HepG2 (cell line): Measurements from ENCODE around the gene EFNA4. TPM values are rescaled to one million over a fixed set of nuclear protein-coding genes. Genes with fewer than 3 reads are reported as not detected.

ENCODE experiments used
- BCL3 ChIP-seq: sonication (generic); formaldehyde crosslinking; IDR thresholded peaks from 2 replicates; pipeline ENCODE4 v1.5.1; 2020; ENCODE audit warnings: mild to moderate bottlenecking, missing genetic modification reagents, moderate library complexity
- FOSL2 ChIP-seq: sonication (generic); formaldehyde crosslinking; IDR thresholded peaks from 2 replicates; pipeline ENCODE4 v1.4.0; 2020; ENCODE audit warnings: missing genetic modification reagents
- FOXC1 ChIP-seq: sonication (generic); formaldehyde crosslinking; IDR thresholded peaks from 2 replicates; pipeline ENCODE4 v1.8.0; 2022; ENCODE audit warnings: mild to moderate bottlenecking, missing genetic modification reagents, borderline replicate concordance
- FOXJ3 ChIP-seq: sonication (generic); formaldehyde crosslinking; IDR thresholded peaks from 2 replicates; pipeline ENCODE4 v1.4.0; 2020; ENCODE audit warnings: missing genetic modification reagents, mild to moderate bottlenecking, borderline replicate concordance
- HOXA9 ChIP-seq: sonication (generic); formaldehyde crosslinking; IDR thresholded peaks from 2 replicates; pipeline ENCODE4 v1.8.1; 2022; ENCODE audit warnings: missing genetic modification reagents, mild to moderate bottlenecking, moderate library complexity, borderline replicate concordance
- MIER2 ChIP-seq: IDR thresholded peaks from 2 replicates; pipeline ENCODE4 v1.6.1; 2016; ENCODE audit warnings: missing biosample characterization, missing genetic modification reagents
- NR2F6 ChIP-seq, 2 experiments: IDR thresholded peaks; 2 replicates each; pipeline ENCODE4 v1.6.1; 2016; ENCODE audit warnings: antibody characterized with exemption in 1 of 2, mild to moderate bottlenecking in 1 of 2
- PRPF4 ChIP-seq: fragments of 200-400 bp; formaldehyde crosslinking; IDR thresholded peaks from 2 replicates; pipeline ENCODE4 v1.6.1; 2016; ENCODE audit warnings: low read length, low read depth; ENCODE audit not compliant: poor library complexity, severe bottlenecking
- RAD21 ChIP-seq: fragments of 450-650 bp; formaldehyde crosslinking; IDR thresholded peaks from 2 replicates; pipeline ENCODE4 v1.5.0; 2020; ENCODE audit warnings: mild to moderate bottlenecking
- TFAP4 ChIP-seq: sonication (generic); IDR thresholded peaks from 2 replicates; pipeline ENCODE4 v1.6.1; 2016; ENCODE audit warnings: low read depth, borderline replicate concordance
- ZNF205 ChIP-seq: IDR thresholded peaks from 2 replicates; pipeline ENCODE4 v1.6.1; 2018; ENCODE audit warnings: missing biosample characterization, missing genetic modification reagents
- ZNF333 ChIP-seq: sonication (generic); formaldehyde crosslinking; IDR thresholded peaks from 2 replicates; pipeline ENCODE4 v1.4.0; 2020; ENCODE audit warnings: mild to moderate bottlenecking, missing genetic modification reagents, borderline replicate concordance
- ZNF547 ChIP-seq: sonication (generic); formaldehyde crosslinking; IDR thresholded peaks from 2 replicates; pipeline ENCODE4 v1.5.1; 2020; ENCODE audit warnings: mild to moderate bottlenecking, missing genetic modification reagents
- polyA plus RNA-seq, 8 experiments: library from polyadenylated mRNA; depleted of rRNA in 3 of 8; stranded (reverse) in 7 of 8; unstranded in 1 of 8; fragments of >200 nt; fragmentation: Illumina TruSeq in 4 of 8; extraction: Trizol in 4 of 8; gene quantifications; 2 replicates each; pipeline versions ENCODE4 v1.2.1 to v1.2.3, GENCODE V29; 2011 to 2016; ENCODE audit warnings: low read depth in 4 of 8, missing spikeins in 1 of 8, mixed read lengths in 1 of 8; ENCODE audit not compliant: insufficient read depth in 1 of 8
- total RNA-seq, 5 experiments: library from RNA; depleted of rRNA; stranded (reverse); fragments of >200 nt; fragmentation: Illumina TruSeq; extraction: Trizol; gene quantifications; 2 replicates each; pipeline ENCODE4 v1.2.3, GENCODE V29; 2016; ENCODE audit warnings: low read depth in 1 of 5
- TF ChIP-seq, protein P1 (sequence below): IDR thresholded peaks from 2 replicates; pipeline ENCODE4 v1.6.1; 2018; ENCODE audit warnings: missing genetic modification reagents, mild to moderate bottlenecking, missing compliant biosample characterization
- TF ChIP-seq, protein P2 (sequence below): sonication (generic); formaldehyde crosslinking; IDR thresholded peaks from 2 replicates; pipeline ENCODE4 v1.5.0; 2020; ENCODE audit warnings: mild to moderate bottlenecking, missing genetic modification reagents, moderate library complexity
- TF ChIP-seq, protein P3 (sequence below): sonication (generic); formaldehyde crosslinking; IDR thresholded peaks from 2 replicates; pipeline ENCODE4 v1.4.0; 2020; ENCODE audit warnings: missing genetic modification reagents
- TF ChIP-seq, protein P4 (sequence below): sonication (generic); formaldehyde crosslinking; IDR thresholded peaks from 2 replicates; pipeline ENCODE4 v1.8.1; 2023; ENCODE audit warnings: mild to moderate bottlenecking, moderate library complexity, missing genetic modification reagents
- TF ChIP-seq, protein P5 (sequence below): sonication (generic); formaldehyde crosslinking; IDR thresholded peaks from 2 replicates; pipeline ENCODE4 v1.4.0; 2020; ENCODE audit warnings: missing genetic modification reagents
- TF ChIP-seq, protein P6 (sequence below): IDR thresholded peaks from 2 replicates; pipeline ENCODE4 v1.6.1; 2016; ENCODE audit warnings: missing genetic modification reagents, missing compliant biosample characterization

The EFNA4 gene
- total and polyA plus RNA-seq, 2 of the 13 experiments (the other 11 are each of a cell fraction or from before 2014, with no cell fraction given): 12.0 to 17.2 TPM

DNA sequence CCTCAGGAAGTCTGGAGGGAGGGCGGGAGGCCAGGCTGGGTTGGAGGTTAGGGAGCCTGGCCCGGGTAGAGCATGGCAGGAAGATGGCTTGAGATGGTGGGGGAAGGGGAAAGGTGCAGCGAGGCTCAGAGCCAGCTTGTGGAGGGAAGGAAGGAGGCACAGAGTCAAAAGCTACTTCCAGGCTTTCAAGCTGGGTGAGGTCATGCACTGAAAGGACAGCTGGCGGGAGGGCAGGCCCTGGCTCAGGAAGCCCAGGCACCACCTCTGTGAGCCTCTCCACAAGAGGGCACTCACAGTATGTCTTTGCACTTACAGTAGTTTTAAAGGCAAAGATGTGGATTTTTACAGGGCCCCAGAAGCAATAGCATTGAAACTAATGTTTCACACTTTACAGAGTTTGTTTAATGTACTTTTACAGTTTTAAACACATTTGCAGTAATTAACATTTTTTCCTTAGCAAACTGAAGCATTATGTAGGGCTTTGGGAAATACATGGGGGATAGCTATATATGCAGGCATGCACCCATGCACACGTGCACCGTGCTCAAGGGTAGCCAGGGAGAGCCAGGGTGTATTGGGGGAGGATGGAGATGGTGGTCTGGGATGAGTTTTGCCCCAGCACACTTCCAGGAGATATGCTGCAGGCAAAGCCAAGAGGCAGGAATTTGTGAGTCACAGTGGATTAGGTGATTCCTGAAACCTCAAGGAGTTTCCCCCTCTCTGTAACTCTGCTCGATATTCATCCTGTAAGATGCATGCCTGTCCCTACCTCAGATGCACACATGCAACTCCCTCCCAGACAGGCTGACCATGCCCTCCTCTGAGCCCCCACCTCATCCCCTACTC, 18.5 kb upstream of the EFNA4 start (continued):
- TF ChIP-seq RAD21 (peak; percentile 81), FOXC1 (CRISPR knock-in tag) (no peak), FOSL2 (0 out of 2 replicates have a peak, but pooled peaks have one; percentile 14), BCL3 (CRISPR knock-in tag) (peak; percentile 50; the same call in 1 of the 2 replicates), FOXJ3 (CRISPR knock-in tag) (no peak), PRPF4 (no peak), ZNF333 (no peak), TFAP4 (peak; percentile 80; the same call in 1 of the 2 replicates), NR2F6 (IDR thresholded peaks at IDR 0.05) (0 out of 2 replicates have a peak, but pooled peaks have one; percentile 15), NR2F6 (CRISPR knock-in tag; IDR thresholded peaks at IDR 0.05) (peak; percentile 55; the same call in 1 of the 2 replicates), MIER2 (0 out of 2 replicates have a peak, but pooled peaks have one; percentile 10), ZNF205 (CRISPR knock-in tag) (0 out of 2 replicates have a peak, but pooled peaks have one; percentile 22), HOXA9 (no peak), ZNF547 (0 out of 2 replicates have a peak, but pooled peaks have one; percentile 27)
- TF ChIP-seq, protein P1, sequence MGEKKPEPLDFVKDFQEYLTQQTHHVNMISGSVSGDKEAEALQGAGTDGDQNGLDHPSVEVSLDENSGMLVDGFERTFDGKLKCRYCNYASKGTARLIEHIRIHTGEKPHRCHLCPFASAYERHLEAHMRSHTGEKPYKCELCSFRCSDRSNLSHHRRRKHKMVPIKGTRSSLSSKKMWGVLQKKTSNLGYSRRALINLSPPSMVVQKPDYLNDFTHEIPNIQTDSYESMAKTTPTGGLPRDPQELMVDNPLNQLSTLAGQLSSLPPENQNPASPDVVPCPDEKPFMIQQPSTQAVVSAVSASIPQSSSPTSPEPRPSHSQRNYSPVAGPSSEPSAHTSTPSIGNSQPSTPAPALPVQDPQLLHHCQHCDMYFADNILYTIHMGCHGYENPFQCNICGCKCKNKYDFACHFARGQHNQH (CRISPR knock-in tag): peak; percentile 65; the same call in 1 of the 2 replicates
- TF ChIP-seq, protein P2, sequence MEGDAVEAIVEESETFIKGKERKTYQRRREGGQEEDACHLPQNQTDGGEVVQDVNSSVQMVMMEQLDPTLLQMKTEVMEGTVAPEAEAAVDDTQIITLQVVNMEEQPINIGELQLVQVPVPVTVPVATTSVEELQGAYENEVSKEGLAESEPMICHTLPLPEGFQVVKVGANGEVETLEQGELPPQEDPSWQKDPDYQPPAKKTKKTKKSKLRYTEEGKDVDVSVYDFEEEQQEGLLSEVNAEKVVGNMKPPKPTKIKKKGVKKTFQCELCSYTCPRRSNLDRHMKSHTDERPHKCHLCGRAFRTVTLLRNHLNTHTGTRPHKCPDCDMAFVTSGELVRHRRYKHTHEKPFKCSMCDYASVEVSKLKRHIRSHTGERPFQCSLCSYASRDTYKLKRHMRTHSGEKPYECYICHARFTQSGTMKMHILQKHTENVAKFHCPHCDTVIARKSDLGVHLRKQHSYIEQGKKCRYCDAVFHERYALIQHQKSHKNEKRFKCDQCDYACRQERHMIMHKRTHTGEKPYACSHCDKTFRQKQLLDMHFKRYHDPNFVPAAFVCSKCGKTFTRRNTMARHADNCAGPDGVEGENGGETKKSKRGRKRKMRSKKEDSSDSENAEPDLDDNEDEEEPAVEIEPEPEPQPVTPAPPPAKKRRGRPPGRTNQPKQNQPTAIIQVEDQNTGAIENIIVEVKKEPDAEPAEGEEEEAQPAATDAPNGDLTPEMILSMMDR: peak; percentile 89
- TF ChIP-seq, protein P3, sequence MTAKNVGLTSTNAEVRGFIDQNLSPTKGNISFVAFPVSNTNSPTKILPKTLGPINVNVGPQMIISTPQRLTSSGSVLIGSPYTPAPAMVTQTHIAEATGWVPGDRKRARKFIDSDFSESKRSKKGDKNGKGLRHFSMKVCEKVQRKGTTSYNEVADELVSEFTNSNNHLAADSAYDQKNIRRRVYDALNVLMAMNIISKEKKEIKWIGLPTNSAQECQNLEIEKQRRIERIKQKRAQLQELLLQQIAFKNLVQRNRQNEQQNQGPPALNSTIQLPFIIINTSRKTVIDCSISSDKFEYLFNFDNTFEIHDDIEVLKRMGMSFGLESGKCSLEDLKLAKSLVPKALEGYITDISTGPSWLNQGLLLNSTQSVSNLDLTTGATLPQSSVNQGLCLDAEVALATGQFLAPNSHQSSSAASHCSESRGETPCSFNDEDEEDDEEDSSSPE (CRISPR knock-in tag): peak; percentile 28; the same call in 1 of the 2 replicates
- TF ChIP-seq, protein P4, sequence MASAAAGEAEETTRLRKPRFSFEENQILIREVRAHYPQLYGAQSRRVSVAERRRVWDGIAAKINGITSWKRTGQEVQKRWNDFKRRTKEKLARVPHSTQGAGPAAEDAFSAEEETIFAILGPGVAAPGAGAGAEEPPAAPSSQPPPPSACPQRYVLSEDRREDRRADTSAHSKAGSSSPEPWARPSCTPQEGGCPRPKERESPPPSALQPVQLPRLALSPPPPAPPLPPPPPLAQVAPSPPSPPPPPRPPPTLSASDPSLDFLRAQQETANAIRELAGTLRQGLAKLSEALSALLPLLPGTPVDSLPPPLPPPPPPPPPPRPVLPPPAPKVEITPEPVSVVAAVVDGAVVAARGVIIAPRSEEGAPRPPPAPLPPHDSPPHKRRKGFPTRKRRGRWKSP (CRISPR knock-in tag): peak; percentile 37; the same call in 1 of the 2 replicates
- TF ChIP-seq, protein P5, sequence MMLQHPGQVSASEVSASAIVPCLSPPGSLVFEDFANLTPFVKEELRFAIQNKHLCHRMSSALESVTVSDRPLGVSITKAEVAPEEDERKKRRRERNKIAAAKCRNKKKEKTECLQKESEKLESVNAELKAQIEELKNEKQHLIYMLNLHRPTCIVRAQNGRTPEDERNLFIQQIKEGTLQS (CRISPR knock-in tag): peak; percentile 47; the same call in 1 of the 2 replicates
- TF ChIP-seq, protein P6, sequence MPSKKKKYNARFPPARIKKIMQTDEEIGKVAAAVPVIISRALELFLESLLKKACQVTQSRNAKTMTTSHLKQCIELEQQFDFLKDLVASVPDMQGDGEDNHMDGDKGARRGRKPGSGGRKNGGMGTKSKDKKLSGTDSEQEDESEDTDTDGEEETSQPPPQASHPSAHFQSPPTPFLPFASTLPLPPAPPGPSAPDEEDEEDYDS: peak; percentile 33; the same call in 1 of the 2 replicates
